DMS114 treated with DMSO at 0.1 percent for 48 hours (cell line): ENCODE results near the gene CD200R1.
"Not testable (repeated sequence)": the region's sequence is repeated elsewhere in the genome, so short reads cannot be mapped to it uniquely, and the experiment has no call there.

Experiments used
- DNase-seq: peaks from one replicate; lab custom pipeline; 2025; ENCODE audit not compliant: unreplicated experiment; lab: John Stamatoyannopoulos, UW

CD200R1 gene

GRCh38 chr3:112976001-112976400 is 1.1 kb upstream of the CD200R1 start:
- DNase-seq: no peak

- no peak for DNase-seq
Measured at GRCh38 chr3:112974178-112974517, 755 bp downstream of the CD200R1 start.

- no peak for DNase-seq
Measured at GRCh38 chr3:112973325-112974177, 1.4 kb downstream of the CD200R1 start.

GRCh38 chr3:112972158-112972557 is 2.7 kb downstream of the CD200R1 start:
- DNase-seq: no peak

- no peak for DNase-seq
Measured at GRCh38 chr3:112967828-112968227, 7.1 kb downstream of the CD200R1 start.

- no peak for DNase-seq
Measured at GRCh38 chr3:112967425-112967824, 7.5 kb downstream of the CD200R1 start.

- no peak for DNase-seq
Measured at GRCh38 chr3:112966633-112967032, 8.3 kb downstream of the CD200R1 start.

GRCh38 chr3:112965656-112966055 is 9.2 kb downstream of the CD200R1 start:
- no peak for DNase-seq

GRCh38 chr3:112963683-112964082 is 11.2 kb downstream of the CD200R1 start:
- no peak for DNase-seq

- no peak for DNase-seq
Measured at GRCh38 chr3:112958811-112959560, 15.9 kb downstream of the CD200R1 start.

- DNase-seq: no peak
Measured at GRCh38 chr3:112956351-112956750, 18.6 kb downstream of the CD200R1 start.

GRCh38 chr3:112948346-112948838 is 26.5 kb downstream of the CD200R1 start:
- DNase-seq: no peak

- DNase-seq: no peak
Measured at GRCh38 chr3:112931736-112932521, 43.0 kb downstream of the CD200R1 start.

- no peak for DNase-seq
Measured at GRCh38 chr3:112930771-112931170, 44.1 kb downstream of the CD200R1 start.

GRCh38 chr3:112925969-112926368 is 48.9 kb downstream of the CD200R1 start:
- no peak for DNase-seq

- DNase-seq: no peak
Measured at GRCh38 chr3:112925560-112925959, 49.3 kb downstream of the CD200R1 start.

GRCh38 chr3:112919541-112919940 is 55.4 kb downstream of the CD200R1 start:
- not testable (repeated sequence) for DNase-seq

GRCh38 chr3:112908252-112908651 is 66.7 kb downstream of the CD200R1 start:
- no peak for DNase-seq

- DNase-seq: no peak
Measured at GRCh38 chr3:112904786-112905185, 70.1 kb downstream of the CD200R1 start.

- DNase-seq: no peak
Measured at GRCh38 chr3:112900113-112900512, 74.8 kb downstream of the CD200R1 start.

GRCh38 chr3:112897791-112898190 is 77.1 kb downstream of the CD200R1 start:
- no peak for DNase-seq
